HG02798 (cell line): ENCODE data around the gene PCDH1.
"Not testable (repeated sequence)": the region's sequence is repeated elsewhere in the genome, so short reads cannot be mapped to it uniquely, and the experiment has no call there.

Experiments used
- ATAC-seq: cut with Tn5 transposase; IDR thresholded peaks from one replicate; pipeline ENCODE4 v1.9.1; 2021; ENCODE audit warnings: mild to moderate bottlenecking; ENCODE audit not compliant: unreplicated experiment, poor library complexity

Gene PCDH1

GRCh38 chr5:141902015-141902814 lies 24.0 kb upstream of the PCDH1 start:
- ATAC-seq: no peak

GRCh38 chr5:141898448-141899049 lies 20.3 kb upstream of the PCDH1 start:
- ATAC-seq: no peak

DNA sequence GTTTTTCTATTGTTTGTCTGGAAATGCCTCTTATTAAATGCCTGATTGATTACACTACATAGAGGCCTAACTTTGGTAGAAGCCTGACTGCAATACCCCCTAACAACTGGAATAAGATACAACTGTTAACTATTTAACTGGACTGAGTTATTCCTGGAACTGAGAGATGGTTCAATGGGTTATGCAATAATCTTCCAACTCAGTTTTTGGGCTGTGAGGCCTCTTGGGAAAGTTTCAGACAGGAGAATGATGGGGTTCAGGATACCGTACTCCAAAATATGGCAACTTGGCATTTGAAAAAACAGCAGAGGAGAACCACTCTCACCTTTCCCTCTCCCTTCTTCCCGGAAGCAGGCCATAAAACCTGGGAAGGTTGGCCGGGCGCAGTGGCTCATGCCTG lies 19.2 kb upstream of the PCDH1 start:
- ATAC-seq: no peak

DNA sequence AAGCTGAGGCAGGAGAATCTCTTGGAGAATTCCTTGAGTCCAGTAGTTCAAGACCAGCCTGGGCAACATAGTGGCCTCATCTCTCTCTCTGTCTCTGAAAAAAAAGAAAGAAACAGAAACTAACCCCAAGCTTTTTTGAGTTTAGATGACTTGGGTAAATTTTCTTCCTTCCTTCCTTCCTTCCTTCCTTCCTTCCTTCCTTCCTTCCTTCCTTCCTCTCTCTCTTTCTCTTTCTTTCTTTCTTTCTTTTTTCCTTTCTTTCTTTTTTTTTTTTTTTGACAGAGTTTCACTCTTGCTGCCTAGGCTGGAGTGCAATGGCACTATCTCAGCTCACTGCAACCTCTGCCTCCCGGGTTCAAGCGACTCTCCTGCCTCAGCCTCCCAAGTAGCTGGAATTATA lies 12.2 kb upstream of the PCDH1 start:
- ATAC-seq: not testable (repeated sequence)

GRCh38 chr5:141889282-141889871 lies 11.2 kb upstream of the PCDH1 start:
- no peak for ATAC-seq

GRCh38 chr5:141883892-141884318 lies 5.7 kb upstream of the PCDH1 start:
- no peak for ATAC-seq

GRCh38 chr5:141883184-141883891 lies 5.1 kb upstream of the PCDH1 start:
- ATAC-seq: no peak

DNA sequence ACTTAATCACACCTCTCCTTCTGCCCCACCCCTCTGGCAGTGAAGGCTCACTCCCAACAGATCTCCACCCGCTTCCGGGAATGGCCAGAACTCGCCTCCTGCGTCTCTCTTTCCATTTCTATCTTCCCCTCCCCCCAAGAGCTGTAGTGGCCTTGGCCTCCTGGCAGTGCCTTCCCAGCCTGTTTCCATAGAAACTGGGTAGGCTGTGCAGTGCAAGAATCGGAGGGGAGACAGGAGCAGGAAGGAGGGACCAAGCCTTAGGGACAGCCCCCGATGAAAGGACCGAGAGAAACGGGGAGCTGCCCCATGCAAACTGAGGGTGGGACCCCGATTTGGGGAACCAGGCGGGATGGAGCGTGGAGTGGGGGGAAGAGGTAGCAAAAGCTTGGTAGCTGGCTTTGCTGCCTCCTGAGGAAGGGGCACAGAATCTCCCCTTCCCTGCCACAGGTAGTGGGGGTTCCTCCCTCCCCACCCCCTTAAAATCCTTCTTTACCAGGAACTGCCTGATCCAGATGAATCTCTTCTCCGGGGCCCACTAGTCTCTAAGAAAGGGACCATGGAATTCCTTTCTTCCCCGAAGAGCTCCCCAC lies 4.5 kb upstream of the PCDH1 start:
- ATAC-seq: no peak

GRCh38 chr5:141881886-141882285 lies 3.7 kb upstream of the PCDH1 start:
- ATAC-seq: no peak

DNA sequence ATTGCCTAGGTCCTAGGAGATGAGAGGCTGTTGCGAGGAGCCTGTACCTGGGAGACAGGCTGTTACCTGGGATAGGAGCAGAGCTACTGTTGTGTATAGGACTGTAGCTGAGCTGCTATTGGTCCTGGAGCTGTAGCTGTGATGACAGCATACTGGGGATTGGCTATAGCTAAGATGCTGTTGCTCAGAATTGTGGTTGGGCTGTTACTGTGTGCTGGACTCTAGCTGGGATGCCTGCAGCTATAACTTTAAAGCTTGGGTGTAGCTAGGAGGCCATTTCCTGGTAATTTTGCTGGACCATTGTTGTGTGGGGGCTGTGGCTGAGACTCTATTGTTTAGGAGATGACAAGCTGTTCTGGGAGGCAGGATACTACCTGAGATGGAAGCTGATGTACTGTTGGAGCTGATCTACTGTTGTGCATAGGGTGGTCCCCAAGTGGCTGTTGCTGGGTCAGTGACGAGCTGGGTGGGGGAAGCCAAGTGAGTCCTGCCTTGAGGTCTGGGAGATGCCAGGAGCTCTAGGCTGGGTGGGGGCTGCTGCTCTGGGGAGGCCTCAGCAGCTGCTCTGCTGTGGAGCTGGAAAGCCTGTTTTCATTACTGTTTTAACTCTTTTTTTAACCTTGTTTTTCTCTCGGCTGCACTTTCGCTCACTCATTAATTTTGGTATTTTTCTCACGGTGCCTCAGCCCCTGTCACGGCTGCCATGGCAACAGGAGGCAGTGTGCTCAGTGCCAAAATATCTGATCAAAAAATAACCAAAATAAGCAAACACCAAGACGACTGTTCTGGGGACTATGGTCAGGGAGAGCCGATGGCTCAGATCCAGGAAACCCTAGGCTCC lies 3.0 kb upstream of the PCDH1 start:
- no peak for ATAC-seq

- ATAC-seq: no peak
These were observed 1.9 kb upstream of the PCDH1 start for GRCh38 chr5:141879941-141880738.

GRCh38 chr5:141879426-141879759 lies 1.2 kb upstream of the PCDH1 start:
- ATAC-seq: no peak

DNA sequence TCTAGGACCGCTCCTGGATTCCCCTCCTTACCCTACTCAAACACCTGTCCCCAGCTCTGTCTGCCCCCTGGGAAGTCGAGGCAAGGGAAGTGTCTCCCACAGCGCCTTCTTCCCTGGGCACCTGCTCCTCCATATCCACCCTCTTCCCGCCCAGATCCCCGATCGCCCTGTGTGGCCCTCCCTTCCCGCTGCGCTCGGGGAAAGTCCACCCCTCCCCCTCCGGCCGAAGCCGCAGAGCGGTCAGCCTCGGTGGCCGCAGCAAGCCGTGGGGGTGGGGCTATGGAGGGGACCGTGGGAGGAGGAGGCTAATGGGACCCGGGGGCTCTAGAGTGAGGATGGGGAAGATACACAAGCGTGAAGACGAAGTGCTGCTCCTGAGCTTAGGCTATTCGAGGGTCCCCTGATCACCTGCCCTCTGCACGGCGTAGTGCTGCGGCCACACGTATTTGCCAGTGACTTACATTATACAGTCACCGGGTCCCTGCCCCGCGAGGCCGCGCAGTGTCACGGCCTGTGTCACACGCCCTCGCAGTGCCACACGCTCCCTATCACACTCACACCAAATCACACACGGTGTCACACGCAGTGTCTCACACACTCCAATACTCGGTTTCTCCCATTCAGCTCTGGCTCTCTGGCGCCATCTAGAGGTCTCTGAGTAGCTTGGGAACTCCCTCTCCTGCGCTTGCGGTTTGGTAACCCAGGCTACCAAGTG lies 658 bp upstream of the PCDH1 start:
- ATAC-seq: peak; percentile 84

DNA sequence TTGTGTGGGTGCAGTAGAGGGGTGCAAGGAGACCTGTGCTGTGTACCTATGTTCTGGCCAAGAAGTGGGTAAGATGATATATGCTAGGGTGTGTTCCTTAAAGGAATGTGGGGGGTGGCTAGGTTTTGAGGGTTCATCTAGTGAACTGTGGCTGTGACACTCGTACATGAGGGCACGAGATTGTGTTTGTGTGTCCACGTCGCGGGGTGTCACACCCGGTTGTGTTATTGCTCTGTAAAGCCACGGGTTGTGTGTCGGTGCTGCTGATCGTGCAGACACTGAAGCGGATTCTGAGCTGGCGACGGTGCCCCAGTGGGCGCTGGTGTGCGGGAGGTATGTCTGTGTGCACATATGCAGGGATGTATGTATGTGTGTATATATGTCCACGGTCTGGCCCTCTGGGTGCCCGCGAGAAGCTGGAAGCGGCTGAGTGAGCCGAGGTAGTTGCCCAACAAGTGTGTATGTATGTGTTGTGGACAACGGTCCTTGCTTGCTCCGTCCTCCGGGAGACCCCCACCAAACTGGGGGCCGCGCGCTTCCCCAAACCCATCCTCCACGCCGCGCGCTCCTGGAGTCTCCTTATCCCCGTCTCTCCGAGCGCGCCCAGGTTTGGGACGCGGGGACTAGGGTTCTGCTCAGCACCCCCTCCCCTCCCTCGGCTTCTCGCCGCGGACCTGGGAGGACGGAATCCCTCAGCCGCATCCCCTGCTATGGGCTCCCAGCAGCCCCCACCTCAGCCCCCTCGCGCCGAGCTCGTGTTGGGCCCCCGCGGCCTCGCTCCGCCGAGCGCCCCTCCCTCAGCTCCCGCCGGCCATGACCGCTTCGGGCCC lies 639 bp downstream of the PCDH1 start:
- ATAC-seq: no peak

DNA sequence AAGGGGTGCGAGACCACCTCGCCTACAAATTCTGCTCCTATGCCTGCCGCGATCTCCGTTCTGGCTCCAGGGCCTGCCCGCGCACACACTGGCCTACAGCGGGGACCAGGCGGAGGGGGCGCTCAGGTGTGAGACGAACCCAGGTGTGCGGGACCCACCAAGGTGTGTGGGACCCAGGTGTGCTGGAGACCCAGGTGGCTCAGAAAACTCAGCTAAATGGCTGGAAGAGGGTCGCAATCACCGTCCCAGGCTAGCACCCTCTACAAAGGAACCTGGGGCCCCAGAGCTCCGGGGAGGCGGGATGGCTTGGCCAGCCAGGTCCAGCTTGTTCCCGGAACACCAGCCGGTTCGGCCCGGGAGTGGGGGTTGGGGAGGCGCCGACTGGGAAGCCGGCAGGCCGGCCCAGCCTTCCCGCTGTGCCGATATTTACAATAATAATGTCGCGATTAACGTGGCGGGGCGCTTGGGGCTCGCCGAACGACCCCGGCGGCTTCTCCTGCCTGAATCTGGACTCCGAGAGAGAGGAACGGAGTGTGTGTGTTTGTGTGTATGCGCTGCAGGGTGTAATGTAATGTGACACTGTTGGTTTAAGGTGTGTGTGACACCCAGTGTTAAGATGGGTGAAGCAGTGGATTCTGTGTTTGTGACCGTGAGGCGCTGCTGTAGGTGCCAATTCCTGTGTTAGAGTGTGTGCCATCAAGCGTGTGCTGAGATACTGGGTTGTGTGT lies 1.4 kb downstream of the PCDH1 start:
- ATAC-seq: no peak

DNA sequence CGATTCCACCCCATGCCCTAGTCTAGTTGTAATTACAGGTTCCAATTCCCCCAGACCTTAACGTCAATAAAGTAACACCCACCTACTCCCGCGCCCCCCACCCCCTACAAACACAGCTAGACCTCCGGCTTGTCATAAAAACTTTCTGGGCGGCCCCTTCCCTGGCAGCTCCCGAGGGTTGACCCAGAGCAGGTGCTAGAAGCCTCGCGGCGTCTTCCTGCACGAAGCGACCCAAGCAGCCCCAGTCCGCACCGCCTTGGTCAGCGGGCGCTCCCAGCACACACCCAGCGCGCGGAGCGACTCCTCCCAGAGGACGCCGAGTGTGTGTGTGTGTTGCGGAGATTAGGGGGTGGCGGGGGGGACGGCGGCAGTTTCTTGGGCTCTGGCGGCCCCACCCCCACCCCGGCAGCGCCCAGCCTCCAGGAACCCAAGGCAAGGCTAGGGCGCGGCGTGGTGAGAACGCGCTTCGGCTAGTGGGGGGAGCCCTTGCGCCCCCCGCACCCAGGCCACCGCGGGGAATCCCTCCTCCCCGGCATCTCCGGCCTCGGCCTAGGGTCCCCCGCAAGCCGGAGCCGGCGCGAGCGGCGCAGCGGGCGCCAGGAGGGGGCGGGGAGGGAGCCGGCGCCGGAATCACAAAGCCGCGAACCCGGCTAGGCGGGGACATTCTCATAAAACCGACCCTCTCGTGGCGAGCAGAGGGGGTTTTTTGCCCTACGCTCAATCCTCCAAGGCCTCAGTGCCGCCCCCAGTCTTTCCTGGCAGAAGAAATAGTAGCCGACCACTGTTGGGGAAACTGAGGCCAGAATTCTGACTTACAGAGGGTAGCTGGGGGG lies 2.2 kb downstream of the PCDH1 start:
- ATAC-seq: no peak
